ELR (cell line): ENCODE results near the gene CHST1.

Source experiments
- DNase-seq: peaks from one replicate; pipeline ENCODE4 v3.0.0-alpha.2; 2015; ENCODE audit warnings: low read depth

The CHST1 gene

DNA sequence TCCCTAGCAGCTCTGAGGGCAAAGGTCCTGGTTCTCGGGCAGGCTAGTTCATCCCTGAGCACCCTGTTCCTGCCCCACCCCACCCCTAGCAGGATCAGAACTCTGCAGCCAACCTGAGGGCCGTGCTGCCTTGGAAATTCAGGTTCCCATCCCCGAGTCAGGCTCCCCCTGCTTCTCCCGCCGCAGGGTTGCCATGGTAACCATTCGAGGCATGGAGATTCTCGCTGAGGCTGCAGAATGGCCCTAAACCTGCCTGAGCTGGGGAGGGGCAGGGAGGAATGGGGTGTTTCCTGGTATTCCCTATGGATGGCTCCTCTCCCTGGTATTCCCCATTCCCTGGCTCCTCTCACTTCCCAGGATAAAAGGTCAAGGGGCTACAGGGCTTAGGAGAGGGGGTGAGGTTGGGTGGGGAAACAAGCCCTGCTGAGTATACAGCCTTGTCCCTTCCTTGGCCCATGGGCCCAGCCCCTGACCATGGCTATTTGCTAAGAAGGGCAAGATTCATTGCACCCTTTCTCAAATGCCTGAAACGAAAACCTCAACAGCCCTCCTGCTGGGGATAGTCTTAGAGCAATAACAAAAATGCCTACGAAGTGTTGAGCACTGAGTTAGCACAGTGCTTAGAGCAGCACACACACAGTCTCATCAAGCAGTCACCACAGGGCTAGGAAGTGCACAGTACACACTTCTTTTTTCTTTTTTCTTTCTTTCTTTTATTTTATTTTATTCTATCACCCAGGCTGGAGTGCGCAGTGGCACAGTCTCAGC is 58.7 kb downstream of the CHST1 start:
- no peak for DNase-seq

DNA sequence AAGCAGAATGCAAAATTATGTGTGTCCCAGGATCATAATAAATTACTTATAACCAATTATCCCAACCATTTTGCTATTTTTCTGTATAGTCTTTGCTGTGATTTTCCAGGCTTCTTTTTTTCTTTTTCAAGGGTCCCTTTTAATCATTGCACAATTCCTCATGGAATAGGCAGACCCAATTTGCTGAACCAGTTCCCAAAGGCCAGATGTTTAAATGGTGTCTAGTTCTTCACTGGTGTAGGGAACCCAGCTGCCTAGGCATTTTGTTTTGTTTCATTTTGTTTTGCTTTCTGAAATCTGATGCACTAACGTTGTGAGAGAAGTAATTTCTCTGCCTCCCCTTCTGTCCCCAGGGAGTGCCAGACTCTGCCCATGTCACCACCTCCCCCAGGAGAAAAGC is 60.4 kb downstream of the CHST1 start:
- DNase-seq, result no peak

GRCh38 chr11:45603946-45604682 is 61.3 kb downstream of the CHST1 start:
- DNase-seq, result no peak

DNA sequence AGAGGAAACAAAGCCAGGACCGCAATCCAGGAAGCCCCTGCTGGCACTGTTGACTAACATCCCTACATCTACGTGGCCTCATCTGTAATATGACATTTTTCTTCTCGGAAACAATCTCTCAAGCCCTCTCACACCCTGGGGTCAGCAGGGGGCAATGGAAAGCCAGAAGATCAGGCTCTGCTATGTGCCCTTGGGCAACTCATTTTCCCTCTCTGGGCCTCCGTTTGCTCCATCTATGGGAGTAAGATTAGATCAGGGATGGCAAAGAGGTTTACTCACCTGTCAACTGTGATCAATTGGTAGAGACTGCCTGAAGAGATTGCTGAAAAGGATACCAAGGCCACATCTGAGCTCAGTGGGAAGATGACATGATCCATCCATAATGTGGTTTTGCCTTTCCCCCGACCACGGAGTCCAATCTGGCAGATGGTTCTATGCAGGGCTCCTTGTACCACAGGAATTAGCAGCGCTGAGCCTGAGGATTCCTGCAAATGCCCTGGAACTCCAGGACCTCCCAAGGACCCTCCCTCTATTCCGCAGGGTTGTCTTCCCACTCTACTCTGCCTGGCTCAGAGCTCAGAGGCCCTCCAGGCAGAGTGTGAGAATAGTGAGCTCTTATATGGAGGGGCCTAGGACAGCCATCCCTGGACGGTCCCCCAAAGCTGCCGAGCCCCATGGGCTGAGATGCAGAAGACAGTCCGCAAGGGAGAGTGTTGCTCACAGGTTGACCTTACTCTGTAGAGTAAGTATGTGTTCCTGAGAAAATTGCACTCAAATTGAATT is 66.1 kb downstream of the CHST1 start:
- no peak for DNase-seq
